Measurements from ENCODE around the gene TDP2.
"Not testable (repeated sequence)": the region's sequence is repeated elsewhere in the genome, so short reads cannot be mapped to it uniquely, and the experiment has no call there.

TDP2 gene

DNA sequence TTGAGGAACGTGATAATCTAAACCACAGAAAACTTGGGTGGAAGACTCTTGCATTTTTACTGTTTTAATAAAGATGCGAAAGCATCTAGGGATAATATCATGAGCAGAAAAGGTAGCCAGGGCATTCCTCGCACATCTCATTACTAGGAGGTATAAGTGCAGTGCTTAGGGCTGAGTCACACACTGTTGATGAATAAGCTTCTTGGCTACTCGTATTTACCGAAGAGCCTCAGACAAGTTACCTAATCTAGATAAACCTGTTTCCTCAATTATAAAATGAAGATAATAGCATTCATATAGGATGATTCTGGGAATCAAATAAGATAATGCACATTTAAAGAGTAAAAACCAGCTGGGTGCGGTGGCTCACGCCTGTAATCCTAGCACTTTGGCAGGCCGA is 19.9 kb downstream of the TDP2 start:
- DNase-seq, result no peak

DNA sequence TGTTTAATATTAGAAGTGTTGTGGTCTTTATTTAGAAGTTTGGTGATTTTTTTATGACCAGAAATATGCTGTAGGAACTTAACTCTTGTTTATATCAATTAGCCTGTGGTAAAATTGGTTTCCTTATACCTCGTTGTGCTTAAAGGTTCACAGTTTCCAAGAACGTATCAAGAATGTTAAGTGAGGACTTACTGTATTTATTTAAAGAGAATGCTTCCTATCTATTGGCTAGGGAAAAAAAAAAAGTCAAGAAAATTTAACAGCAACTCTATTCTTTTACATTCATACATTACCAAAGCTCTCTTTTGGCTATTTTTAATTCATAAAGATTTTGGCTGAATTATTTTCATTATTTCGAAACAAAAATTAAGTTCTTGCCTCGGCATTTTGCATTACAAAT is 22.3 kb downstream of the TDP2 start:
- no peak for DNase-seq

DNA sequence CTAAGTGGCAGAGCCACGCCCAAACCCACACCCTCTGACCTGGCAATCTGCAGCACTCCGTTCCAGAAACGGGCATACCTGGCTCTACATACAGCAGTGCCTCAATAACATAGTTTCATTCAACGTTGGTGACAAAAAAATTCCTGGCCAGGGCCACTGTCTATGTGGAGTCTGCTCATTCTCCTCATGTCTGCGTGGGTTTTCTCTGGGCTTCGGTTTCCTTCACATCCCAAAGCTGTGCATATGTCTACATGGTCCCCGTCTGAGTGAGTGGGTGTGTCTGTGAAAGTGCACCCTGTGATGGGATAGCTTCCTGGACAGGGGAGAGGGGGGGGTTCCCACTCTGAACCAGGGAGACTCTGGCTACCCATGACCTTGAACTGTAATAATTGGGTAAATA is 22.8 kb downstream of the TDP2 start:
- no peak for DNase-seq

DNA sequence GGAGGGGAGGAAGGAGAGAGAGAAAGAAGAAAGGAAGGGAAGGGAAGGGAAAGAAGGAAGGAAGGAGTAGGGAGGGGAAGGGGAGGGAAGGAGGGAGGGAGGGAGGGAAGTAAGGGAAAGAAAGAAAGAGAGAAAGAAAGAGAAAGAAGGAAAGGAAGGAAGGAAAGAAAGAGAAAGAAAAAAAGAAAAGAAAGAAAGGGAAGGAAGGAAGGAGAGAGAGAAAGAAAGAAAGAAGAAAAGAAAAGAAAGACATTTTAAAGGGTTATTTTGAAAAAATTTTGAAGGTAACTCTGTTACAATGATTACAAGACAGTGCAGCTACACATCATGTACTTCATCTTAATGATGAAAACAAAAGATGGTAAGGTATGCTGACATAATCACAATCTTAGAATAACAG is 24.6 kb downstream of the TDP2 start:
- DNase-seq, result no peak

DNA sequence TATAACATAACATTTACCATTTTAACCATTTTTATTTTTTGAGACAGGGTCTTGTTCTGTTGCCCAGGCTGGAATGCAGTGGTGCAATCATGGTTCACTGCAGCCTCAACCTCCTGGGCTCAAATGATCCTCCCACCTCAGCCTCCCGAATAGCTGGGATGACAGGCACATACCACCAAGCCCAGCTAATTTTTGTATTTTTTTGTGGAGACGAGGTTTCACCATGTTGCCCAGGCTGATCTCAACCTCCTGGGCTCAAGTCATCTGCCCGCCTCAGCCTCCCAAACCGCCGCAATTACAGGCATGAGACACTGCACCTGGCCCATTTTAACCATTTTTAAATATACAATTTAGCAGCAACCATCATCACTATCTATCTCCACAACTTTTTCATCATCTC is 26.1 kb downstream of the TDP2 start:
- not testable (repeated sequence) for DNase-seq

DNA sequence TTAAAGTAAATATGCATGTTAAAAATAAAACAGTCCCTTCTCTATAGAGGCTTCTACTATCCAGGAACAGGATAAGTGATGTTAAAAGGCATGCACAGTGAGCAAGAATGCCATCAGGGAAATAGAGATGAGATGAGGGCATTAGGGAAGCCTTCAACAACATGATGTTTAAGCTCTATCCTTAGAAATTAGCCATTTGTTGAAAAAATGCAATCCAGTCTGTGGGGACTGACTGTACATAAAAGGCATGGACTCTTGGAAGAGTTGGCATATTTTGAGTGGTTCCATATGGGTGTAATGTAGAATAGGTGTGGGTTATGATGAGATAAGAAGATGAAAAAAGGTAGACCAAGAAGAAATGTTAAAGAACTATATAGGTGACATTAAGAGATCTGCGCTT is 26.5 kb downstream of the TDP2 start:
- no peak for DNase-seq

DNA sequence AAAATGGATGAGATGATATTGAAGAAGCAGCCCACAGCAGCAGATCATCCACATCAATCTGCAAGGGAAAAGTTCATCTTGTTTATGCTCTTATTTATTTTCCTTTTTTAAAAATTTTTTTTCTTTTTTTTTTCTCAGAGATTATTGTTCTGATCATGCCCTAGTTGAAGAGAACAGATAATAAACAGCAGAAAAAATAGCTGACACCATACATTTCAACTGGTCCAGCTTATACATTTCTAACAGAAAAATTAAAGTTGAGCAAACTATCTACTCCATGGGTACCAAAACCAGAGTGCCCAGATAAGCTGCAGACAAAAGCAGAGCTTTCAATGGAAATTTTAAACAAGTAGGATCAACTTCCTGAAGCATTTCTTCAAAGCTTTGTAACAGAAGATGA is 30.0 kb downstream of the TDP2 start:
- DNase-seq, result no peak

DNA sequence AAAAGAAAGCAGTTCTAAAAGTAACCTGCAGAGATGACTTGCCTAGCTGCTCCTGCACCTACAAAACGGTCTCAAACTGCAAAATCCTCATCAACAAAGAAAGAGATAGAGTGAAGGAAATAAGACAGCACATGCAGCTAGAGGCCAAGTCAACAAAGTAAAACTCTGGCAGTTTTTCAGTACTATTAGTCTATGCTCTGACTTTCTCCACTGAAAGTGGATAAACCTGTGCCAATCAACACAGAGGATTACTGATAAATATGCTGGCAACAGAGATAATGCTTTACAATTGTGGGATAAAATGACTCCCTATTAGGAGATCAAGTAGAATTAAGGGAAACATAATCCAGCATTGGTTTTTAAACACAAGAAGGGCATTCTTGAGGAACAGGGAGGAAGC is 34.1 kb downstream of the TDP2 start:
- no peak for DNase-seq

DNA sequence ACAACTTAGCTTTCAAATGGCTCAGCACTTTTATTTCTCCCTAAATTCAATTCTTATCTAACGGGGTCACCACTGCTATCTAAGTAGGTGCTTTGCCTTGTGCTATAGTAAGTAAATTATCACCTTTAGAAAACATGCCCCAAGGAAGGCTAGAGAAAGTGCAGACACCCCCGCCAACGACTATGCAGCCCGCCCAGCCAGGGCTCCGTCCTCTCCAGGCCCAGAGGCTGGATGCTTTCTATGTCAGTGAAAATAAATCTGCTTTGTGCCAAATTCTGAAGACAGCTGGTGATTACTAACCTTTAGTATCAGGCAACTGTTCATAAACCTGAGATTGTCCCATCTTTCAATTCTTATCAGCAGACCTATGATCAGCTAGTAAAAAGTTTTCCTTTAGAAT is 35.0 kb downstream of the TDP2 start:
- DNase-seq, result no peak

DNA sequence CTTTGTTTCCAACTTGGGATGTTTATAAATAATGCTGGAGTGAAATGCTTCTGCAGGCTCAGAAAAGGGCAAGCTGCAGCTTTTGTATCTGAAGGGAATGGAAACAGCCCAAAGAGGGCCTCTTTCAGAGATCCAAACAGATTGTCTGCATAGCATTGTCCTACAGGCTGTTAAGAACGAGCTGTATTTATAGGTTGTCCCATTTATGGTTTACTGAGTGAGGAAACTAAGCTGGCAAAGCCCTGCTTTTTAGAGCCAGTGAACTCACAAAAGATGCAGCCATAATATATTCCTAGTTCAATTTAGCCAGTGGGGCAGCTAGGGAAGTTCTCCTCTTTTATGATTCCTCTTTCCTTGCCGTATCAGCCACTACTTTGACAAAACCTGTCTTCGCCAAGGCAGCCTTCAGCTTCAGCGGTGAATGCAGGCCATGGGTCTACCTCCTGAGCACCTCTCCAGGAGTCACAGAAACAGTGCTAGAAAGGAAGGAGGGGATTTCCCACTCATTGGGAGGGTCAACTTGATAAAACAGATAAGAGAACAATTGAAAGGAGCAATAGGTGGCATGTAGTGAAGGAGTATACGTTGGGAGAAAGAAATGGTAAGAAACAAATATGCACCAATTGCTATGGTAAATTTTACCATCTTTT is 35.7 kb downstream of the TDP2 start:
- no peak for DNase-seq

DNA sequence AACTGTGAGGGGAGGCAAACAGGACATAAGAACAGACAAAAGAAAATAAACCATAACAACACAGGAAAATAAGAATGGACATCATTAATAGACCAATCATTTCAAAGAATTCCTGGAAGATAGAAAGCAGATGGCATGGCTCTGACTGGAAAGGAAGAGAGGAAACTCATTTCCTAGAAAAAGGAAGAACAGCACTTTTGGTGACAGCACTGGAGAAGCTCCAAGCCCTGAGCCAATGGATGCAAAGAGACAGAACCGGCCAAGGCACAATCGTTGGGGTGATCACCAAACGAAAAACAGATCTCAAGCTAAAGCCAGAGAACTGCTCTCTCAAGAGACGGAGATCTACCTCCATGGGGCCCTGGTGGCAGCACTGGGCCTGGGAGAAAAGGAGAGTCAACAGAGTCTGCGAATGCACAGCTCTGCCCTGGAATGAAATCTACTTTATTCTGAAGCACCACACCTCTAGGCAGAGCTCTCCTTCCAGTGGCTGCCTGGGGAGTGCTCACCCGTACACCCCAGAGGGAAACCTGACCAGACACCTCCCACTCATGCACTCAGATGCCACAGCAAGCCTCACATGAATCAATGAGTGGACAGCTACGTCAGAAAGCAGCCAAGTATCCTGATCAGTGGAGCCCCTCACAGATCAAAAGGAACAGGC is 44.9 kb downstream of the TDP2 start:
- no peak for DNase-seq

DNA sequence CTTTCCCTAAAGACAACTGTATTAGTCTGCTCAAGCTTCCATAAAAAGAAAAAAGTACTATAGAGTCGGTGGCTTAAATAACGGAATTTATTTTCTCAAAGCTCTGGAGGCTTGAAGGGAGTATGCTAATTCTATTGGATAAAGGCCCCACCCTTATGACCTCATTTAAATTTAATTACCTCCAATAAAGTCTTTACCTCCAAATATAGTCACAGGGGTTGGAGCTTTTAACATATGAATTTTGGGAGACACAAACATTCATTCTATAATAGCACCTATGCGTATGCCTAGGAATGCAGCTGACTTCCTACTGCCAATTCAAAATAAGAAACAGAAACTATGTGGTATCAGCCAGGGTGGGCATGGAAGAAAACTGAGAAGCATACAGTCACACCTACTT is 46.1 kb downstream of the TDP2 start:
- DNase-seq, result no peak

DNA sequence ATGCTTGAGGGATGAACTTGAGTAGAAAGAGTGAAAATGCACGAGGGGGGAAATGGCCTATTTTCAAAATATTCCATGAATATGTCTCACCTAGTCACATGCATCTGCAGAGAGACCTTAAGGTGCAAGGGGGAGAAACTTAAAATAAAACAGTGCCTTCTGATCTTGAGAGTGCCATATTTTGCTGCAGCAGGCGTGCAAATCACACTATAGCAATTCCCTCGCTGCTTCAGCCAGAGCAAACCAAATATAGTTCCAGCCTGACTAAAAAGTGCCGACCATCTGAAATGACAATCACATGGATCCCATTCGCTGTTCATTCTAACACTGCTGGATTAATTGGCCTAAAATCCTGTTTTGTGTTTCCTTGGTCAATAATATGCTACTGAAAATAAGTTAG is 47.0 kb downstream of the TDP2 start:
- no peak for DNase-seq

DNA sequence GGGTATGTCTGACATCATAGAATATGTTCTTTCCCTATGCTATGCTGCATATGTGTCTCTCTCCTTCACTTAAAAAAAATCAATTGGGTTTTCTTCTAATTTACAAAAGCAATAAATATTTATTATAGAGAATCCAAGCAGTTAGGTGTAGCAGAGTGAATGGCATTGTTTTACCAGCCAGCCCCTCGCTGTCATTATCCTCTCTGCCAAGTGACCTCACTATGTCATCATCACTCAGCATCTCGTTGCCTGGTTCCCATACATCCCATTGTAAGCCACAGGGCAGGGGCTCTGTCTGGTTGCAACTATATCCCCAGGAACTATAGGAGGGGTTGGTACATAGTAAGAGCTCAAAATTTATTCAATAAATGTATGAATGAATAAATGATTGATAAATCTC is 52.1 kb downstream of the TDP2 start:
- no peak for DNase-seq

DNA sequence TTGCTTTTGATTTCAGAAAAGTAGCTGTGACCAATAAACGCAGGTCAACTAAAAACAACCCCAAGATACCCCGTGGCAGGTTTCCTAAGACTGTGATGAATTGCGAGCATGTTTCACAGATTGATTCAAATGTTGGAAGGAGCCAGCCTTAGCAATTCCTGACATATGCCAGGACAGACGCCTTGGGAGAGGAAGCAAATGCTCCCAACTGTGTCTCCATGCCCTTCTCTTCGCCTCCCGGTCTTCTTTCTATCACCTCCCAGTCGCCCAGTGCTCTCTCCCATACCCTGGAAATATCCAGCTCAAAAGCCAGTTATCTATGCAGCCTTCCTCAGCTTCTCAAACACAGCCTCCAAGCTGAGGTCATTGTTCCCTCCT is 52.7 kb downstream of the TDP2 start:
- no peak for DNase-seq

DNA sequence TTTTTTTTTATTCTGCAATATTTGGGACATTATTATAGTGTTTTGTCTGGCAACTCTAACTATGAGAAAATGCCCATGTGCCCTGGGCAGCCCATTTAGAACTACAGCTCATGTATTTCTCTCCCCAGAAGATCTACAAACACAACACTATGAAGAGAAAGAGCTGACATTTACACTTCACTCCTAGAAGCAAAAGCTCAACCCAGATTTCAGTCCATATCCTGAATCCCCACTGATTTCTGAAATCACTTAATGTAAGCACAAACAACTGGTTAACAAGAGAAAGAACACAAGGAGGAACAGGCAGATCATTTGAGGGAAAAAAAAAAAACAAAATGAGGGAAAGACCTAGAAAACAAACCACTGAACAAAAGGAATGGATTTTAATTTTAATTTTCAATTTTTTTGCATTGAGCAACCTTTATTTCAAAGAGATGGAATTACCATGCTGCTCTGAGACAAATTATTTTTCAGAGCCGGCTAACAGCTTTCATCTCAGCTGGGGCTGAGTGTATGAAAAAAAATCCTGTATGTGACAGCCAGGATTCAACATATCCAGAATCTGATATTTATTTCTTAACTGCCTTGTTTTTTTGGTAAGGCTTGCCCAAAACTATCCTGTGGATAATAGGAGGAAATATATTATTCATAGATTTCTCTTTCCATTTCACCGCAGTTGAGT is 53.2 kb downstream of the TDP2 start:
- no peak for DNase-seq

DNA sequence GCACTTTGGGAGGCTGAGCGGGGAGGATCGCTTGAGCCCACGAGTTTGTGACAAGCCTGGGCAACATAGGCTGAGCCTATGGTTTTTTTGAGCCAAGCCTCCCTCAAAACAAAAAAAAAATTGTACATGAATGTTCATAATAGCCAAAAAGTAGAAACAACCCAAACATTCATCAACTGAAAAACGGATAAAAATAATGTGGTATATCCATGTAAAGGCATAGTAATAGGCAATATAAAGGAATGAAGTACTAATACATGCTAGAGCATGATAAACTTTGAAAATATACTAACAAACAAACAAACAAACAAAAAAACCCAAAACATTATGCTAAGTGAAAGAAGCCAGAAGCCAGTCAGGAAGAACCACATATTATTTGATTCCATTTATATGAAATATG is 56.0 kb downstream of the TDP2 start:
- no peak for DNase-seq

DNA sequence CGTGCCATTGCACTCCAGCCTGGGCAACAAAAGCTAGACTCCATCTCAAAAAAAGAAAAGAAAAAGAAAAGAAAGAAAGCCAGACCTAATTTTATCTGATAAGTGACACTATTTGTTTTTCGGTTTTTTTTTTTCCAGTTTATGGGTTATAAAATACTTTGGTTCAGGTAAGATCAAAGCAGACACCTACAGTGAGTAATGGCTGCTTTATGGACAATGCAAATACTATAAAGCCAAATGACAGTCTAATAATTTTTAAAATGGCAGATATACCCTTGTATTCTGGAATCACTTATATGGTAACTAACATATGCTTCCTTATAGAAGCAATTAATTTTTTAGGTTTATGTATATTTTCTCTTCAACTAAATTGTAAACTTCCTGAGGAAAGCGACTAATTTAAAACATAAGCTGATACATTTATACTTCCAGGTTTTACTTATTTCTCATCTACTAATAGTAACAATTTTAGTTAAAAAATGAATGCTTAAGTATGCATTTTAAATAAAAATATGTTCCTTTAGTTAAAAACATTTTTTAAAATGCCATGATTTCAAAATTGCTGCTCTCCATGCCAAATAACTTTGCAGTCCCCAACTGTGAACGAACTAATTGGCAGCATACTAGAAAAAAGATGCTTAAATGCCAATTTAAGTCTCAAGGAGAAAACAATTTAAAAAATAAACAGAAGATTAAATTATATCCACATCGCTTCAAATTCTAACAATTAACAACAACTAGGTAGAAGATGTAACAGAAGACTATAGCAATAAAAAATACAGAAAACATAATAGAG is 59.2 kb downstream of the TDP2 start:
- no peak for DNase-seq

DNA sequence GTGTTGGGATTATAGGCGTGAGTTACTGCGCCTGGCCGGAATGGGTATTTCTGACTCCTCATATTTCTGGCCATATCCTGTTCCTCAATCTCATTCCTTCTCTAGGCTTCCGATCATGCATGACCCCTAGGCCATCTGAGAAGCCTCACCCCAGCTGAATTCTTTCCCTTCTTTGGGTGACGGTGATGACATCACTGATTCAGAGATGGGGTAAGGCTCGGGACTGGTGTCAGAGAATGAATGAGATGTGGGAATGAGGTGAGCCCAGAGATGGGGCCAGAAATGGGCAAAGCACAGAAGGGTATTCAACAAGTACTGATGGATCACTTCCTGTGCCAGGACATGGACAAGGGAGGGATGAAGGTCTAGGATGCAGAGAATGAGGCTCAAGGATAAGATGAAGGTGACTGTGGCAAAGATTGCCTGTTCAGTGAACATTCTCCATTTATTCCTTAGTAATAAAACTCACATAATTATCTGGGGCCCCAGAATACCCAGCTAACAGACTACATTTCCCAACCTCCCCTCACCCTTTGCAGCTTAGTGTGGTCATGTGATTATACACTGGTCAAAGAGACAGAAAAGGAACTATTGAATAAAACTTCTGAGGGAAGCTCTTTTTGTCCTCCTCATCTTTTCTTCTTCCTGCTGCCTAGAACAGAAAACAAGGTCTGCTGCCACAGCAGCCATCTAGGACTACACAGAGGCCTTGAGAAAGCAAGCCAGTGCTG is 60.3 kb downstream of the TDP2 start:
- peak in 3 of 4 experiments; percentile 8 to 39 (median 22) for DNase-seq

DNA sequence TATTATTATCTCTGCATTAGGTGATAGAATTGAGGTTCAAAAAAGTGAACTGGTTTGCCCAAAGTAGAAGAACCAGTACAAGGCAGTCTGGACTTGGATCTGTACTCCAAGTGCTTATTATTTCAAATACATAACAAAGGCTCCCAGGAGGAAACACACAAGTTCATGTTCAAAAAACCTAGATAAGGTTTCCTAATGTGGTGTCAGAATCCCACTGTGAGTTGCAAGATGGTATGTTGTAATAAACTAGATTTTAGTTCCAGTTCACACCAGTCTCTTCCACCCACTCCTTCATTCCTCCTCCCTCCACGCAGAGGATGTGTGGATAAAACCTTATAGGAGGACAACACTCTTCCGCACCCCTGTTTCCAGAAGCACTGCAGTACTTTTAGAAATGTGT is 63.5 kb downstream of the TDP2 start:
- peak in 2 of 4 experiments; percentile 15 to 23 for DNase-seq

DNA sequence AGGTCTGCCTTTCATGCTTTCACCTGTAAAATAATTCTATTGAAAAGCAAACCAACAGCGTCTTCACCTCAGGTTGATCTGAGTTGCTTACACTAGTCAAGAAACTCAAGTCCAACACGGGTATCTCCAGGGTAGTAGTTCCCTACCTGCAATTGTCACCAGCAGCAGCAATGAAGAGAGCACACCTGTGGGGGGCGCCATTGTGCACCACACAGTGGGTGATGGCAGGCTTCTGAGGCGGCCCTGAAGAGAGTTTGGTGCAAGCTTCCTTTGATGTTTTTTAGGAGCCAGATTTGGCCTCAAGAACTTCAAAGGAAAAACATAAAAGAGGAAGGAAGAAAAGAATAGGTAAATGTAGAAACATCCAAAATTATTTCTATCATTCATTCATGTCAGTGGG is 65.8 kb downstream of the TDP2 start:
- DNase-seq, result peak in 1 of 4 experiments; percentile 24
